Fibroblast of lung (primary cell): Measurements from ENCODE around the gene ENO1.

Experiments used
- EZH2 ChIP-seq: IDR thresholded peaks from 2 replicates; pipeline ENCODE4 v1.5.1; 2012; ENCODE audit warnings: low read length, control low read depth, mild to moderate bottlenecking; ENCODE audit errors: missing control alignments
- TF ChIP-seq, protein P1 (sequence below), 2 donors: IDR thresholded peaks in 1 of 2; conservative IDR thresholded peaks in 1 of 2; 1 replicate in 1 of 2; 2 replicates in 1 of 2; pipeline ENCODE4 v1.5.1; 2011 to 2012; ENCODE audit warnings: low read length in 2 of 2, control low read depth in 1 of 2, inconsistent platforms in 1 of 2, low read depth in 1 of 2, mild to moderate bottlenecking in 1 of 2

DNA sequence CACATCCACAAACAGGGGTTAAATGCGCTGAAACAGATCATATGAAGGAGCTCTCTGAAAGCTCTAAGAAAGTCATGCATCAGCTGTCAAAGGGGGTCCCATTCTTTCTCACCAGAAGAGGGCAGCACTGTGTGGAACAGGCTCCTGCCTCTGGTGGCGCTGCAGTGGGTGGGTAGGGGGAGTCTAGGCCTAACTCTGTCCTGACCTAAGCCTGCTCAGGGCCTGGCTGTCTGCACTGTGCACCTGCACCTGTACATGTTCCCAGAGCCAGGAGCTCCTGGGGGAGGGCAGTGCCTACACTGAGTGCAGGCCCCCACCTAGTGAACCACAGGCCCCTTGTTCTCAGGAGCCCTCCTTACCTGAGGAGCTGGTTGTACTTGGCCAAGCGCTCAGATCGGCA is 16.0 kb downstream of the ENO1 start:
- TF ChIP-seq, protein P1, sequence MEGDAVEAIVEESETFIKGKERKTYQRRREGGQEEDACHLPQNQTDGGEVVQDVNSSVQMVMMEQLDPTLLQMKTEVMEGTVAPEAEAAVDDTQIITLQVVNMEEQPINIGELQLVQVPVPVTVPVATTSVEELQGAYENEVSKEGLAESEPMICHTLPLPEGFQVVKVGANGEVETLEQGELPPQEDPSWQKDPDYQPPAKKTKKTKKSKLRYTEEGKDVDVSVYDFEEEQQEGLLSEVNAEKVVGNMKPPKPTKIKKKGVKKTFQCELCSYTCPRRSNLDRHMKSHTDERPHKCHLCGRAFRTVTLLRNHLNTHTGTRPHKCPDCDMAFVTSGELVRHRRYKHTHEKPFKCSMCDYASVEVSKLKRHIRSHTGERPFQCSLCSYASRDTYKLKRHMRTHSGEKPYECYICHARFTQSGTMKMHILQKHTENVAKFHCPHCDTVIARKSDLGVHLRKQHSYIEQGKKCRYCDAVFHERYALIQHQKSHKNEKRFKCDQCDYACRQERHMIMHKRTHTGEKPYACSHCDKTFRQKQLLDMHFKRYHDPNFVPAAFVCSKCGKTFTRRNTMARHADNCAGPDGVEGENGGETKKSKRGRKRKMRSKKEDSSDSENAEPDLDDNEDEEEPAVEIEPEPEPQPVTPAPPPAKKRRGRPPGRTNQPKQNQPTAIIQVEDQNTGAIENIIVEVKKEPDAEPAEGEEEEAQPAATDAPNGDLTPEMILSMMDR (conservative IDR thresholded peaks at IDR 0.05 in 1 of 2, IDR thresholded peaks at IDR 0.05 in 1 of 2; ENCODE audit: low read depth in 1 of 2, low read length in 2 of 2): peak; percentile 34 to 70
- TF ChIP-seq EZH2: no peak
